AG04450 (cell line): ENCODE data around the gene WDR83. TPM values are rescaled to one million over a fixed set of nuclear protein-coding genes. Genes with fewer than 3 reads are reported as not detected.
"Not testable (repeated sequence)": the region's sequence is repeated elsewhere in the genome, so short reads cannot be mapped to it uniquely, and the experiment has no call there.

ENCODE experiments used
- CTCF ChIA-PET: fragments of 300-600, 350-600 bp; formaldehyde crosslinking; extraction: SDS; loops from one replicate; lab custom pipeline; 2022; ENCODE audit warnings: antibody characterized with exemption, inconsistent platforms; lab: Charles Lee
- POLR2A ChIA-PET: fragments of 350-600 bp; formaldehyde crosslinking; extraction: SDS; loops from one replicate; lab custom pipeline; 2021; ENCODE audit warnings: antibody characterized with exemption, inconsistent platforms; lab: Yijun Ruan, JAX
- DNase-seq: peaks from one replicate; pipeline ENCODE4 v3.0.0-alpha.2; 2011; ENCODE audit warnings: low read depth, low spot score
- H3K27ac ChIP-seq: one replicate; pipeline ENCODE4 v1.5.1; 2012; ENCODE audit warnings: low read depth, low read length, control low read depth
- H3K27me3 ChIP-seq: one replicate; pipeline ENCODE4 v1.6.0; 2012; ENCODE audit warnings: low read length; ENCODE audit not compliant: control insufficient read depth, insufficient read depth
- H3K4me3 ChIP-seq: 2 replicates; pipeline ENCODE4 v1.5.1; 2011; ENCODE audit warnings: mild to moderate bottlenecking, low read depth, low read length, control low read depth
- H3K9me3 ChIP-seq: 2 replicates; pipeline ENCODE4 v1.5.1; 2012; ENCODE audit warnings: low read length; ENCODE audit not compliant: control insufficient read depth, insufficient read depth
- CTCF ChIP-seq: IDR thresholded peaks from 2 replicates; pipeline ENCODE4 v1.5.1; 2011; ENCODE audit warnings: low read depth, low read length, control low read depth, inconsistent platforms
- polyA plus RNA-seq: library from polyadenylated mRNA; depleted of rRNA; stranded (reverse); fragments of >200 nt; gene quantifications from 2 replicates; pipeline ENCODE4 v1.2.3, GENCODE V29; 2011

Gene WDR83
- polyA plus RNA-seq, 1 experiment, result 5.3 TPM

- H3K27ac ChIP-seq, result no peak overlapping the region
These were observed 26.6 kb upstream of the WDR83 start for GRCh38 chr19:12639901-12640613.

DNA sequence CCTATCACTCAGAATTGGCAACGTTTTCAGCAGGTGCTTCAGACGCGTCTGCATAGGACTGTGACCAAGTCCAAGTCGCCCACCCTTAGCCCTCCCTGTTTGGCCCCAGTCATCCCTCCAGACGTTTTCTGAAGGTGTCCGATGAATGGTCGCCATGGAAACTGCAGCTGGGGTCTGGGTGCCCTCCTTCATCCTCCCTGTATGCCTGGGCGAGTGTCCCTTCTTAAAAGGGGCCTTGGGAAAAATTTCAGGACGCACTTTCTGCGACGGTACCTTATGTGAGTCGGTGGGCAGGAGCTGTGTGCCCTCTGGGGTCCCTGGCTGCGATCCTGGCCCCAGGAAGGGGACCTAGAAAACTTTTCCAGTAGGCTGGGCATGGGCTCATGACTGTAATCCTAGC is 25.2 kb upstream of the WDR83 start:
- peaks cover 43% of the 10 kb centered on the region for H3K9me3 ChIP-seq
- TF ChIP-seq CTCF, result no peak
- no peak overlapping the region for H3K4me3 ChIP-seq
- no peak for DNase-seq
- no peaks in the 10 kb centered on the region for H3K27me3 ChIP-seq
- CTCF ChIA-PET, result no interaction called here
- H3K27ac ChIP-seq, result no peak overlapping the region
- POLR2A ChIA-PET, result interaction anchor here (0.6 kb wide), 1 partner anchor 99 kb away, joined by 3 read pairs; no protein-coding TSS in a partner anchor

More at GRCh38 chr19:12639901-12640613, 26.6 kb upstream of the WDR83 start:
- Histone ChIP-seq H3K4me3 (peak overlapping the region; percentile 7; the same call in 1 of the 2 replicates), H3K27me3 (no peaks in the 10 kb centered on the region), H3K9me3 (peaks cover 44% of the 10 kb centered on the region)
- DNase-seq, result peak; percentile 24
- TF ChIP-seq CTCF, result peak; percentile 78
- ChIA-PET POLR2A (interaction anchor here (0.7 to 1.5 kb wide), 3 partner anchors 9 to 30 kb away, joined by 3 read pairs; partner anchors contain the start of genes ZNF490 and ZNF791), CTCF (interaction anchor here (0.5 to 1.6 kb wide), 13 partner anchors 9 to 128 kb away, joined by 3 to 8 read pairs (median 4); partner anchors contain the start of genes MAN2B1 and WDR83)

- Histone ChIP-seq H3K4me3 (no peak overlapping the region), H3K9me3 (peaks cover 39% of the 10 kb centered on the region), H3K27me3 (no peaks in the 10 kb centered on the region), H3K27ac (no peak overlapping the region)
- CTCF ChIA-PET, result no interaction called here
- no peak for TF ChIP-seq CTCF
- POLR2A ChIA-PET, result no interaction called here
- no peak for DNase-seq
These were observed 24.1 kb upstream of the WDR83 start for GRCh38 chr19:12642506-12642905.

DNA sequence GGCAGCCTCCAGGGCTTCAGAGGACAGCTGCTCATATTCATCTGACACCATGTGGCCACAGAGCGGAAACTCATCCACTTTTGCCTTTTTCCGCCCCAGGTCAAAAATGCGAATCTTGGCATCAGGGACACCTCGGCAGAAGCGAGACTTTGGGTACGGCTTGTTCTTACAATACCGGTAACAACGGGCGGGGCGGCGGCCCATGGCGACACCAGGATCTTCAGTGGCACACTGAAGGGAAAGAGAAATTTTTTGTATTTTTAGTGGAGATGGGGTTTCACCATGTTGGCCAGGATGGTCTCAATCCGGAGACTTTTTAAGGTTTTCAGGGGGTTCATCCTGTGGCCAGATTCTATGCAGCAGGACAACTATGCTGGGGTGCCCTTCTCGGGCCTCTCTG is 22.9 kb upstream of the WDR83 start:
- H3K27ac ChIP-seq, H3K27me3 ChIP-seq, DNase-seq, POLR2A ChIA-PET, CTCF ChIA-PET, H3K4me3 ChIP-seq: not testable (repeated sequence)
- peaks cover 38% of the 10 kb centered on the region for H3K9me3 ChIP-seq

DNA sequence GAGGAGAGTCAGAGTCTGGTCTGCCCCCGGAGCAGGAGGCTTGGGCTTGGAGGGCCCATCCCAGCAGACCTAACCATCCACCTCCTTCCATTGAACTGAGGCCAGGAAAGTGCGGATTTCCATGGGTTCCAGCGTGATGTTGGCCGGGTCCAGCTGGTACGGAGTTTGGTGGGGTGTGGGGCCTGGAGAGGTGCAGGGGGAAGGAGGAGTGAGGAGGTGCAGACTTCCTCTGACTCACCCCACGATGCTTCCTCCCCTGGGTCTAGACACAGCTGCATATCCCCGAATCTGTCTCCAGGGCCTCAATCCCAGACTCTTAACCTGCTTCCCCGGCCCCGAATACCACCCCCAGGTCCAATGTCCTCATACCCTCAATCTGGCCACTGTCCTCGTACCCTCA is 20.1 kb upstream of the WDR83 start:
- DNase-seq, result no peak
- Histone ChIP-seq H3K4me3 (no peak overlapping the region), H3K27ac (no peak overlapping the region), H3K27me3 (no peaks in the 10 kb centered on the region), H3K9me3 (peaks cover 27% of the 10 kb centered on the region)
- no peak for TF ChIP-seq CTCF
- ChIA-PET CTCF (interaction anchor here (1.0 kb wide), 1 partner anchor 26 kb away, joined by 3 read pairs; no protein-coding TSS in a partner anchor), POLR2A (no interaction called here)
